HG02840 (cell line): ENCODE data around the gene SLC35F6.
"Not testable (repeated sequence)": the region's sequence is repeated elsewhere in the genome, so short reads cannot be mapped to it uniquely, and the experiment has no call there.

Experiments used
- ATAC-seq: cut with Tn5 transposase; IDR thresholded peaks from one replicate; pipeline ENCODE4 v1.9.1; 2021; ENCODE audit warnings: mild to moderate bottlenecking, moderate library complexity, moderate number of reproducible peaks; ENCODE audit not compliant: unreplicated experiment, low FRiP score

Gene SLC35F6

DNA sequence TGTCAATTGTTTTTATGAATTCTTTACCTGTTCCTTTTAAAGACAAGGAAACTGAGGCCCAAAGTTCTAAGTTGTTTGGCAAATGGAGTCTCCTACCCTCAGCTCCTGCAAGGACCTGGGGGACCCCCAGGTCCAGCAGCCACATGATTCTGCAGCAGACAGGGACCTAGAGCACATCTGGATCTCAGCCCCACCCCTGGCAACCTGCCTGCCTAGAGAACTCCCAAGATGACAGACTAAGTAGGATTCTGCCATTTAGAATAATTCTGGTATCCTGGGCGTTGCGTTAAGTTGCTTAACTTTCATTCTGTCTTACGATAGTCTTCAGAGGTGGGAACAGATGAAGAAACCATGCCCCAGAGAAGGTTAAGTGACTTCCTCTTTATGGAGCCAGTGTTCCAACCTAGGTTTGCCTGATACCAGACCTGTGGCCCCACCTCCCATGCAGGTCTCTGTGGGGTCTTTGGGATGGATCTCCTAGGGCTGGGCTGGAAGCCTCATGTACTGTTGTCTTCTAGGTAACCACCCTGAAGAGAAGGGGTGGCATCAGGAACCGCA lies 16.2 kb downstream of the SLC35F6 start:
- ATAC-seq: no peak

DNA sequence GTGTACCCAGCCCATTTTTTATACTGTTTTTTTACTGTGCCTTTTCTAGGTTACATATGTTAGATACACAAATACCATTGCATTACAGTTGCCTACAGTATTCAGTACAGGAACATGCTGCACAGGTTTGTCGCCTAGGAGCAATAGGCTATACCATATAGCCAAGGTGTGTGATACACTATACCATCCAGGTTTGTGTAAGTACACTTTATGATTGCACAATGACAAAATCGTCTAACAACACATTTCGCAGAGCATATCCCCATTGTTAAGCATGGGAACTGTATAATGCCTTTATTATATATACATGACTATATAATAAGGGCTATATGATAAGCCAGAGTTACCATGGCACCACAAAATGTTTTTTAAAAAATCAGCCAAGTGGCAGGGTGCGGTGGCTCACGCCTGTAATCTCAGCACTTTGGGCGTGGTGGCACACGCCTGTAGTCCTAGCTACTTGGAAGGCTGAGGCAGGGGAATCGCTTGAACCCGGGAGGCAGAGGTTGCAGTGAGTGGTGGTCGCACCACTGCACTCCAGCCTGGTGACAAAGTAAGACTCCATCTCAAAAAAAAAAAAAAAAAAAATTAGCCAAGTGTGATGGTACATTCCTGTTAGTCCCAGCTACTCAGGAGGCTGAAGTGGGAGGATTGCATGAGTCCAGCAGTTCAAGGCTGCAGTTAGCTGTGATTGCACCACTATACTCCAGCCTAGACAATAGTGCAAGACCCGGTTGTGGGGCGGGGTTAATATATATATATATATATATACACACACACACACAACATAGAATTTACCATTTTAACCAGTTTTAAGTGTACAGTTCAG lies 19.0 kb downstream of the SLC35F6 start:
- no peak for ATAC-seq

DNA sequence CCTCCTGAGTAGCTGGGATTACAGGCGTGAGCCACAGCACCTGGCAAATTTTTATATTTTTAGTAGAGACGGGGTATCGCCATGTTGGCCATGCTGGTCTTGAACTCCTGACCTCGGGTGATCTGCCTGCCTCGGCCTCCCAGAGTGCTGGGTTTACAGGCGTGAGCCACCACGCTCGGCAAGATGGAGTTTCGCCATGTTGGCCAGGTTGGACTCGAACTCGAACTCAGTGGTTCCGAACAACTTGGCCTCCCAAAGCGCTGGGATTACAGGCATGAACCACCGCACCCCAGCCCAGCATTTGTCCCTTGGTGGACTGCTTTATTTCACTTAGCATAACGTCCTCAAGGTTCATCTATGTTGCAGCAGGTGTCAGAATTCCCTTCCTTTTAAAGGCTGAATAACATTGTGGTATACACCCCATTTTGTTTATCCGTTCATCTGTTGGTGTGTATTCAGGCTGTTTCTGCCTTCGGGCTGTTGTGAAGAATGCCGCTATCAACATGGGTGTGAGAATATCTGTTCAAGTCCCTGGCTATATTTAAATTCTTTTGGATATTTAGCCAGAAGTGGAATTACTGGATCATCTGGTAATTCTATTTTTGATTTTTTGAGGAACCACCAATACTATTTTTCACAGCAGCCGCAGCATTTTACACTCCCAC lies 20.6 kb downstream of the SLC35F6 start:
- ATAC-seq: no peak

DNA sequence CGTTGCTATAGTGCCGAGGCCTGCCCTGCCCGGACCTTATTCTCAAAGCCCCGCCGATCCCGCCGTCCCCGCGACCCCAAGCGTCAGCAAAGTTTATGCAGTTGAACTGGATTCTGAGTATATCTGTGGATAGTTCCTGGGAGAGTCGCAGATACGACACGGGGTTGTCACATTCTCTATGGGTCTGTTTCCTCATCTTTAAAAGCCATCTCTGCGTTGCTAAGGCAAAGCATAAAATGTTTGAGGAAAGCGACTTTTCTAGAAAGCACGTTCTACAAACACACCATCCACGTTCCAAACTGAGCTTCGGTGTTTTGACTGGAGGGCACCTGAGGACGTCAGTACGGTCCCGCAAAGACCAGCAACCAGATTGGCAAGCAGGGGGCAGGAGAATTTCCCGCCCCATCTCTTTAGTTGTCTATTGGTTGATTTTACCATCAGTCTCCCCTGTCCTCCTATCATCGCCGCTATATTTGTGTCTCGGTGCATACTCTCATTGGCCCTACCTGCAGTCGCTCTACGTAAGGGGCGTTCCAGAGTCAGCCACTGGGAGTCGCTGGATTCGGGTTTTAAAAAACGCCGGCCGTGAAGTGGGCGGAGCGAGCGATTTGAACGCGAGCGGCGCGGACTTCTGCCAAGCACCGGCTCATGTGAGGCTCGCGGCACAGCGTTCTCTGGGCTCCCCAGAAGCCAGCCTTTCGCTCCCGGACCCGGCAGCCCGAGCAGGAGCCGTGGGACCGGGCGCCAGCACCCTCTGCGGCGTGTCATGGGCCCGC lies 21.5 kb downstream of the SLC35F6 start, which contains the start of gene CENPA:
Gene CENPA, plus strand, starts transcription at position 626 of the 776 bp plus-strand sequence. Its CDS starts 141 bp downstream, at position 767.
- peak; percentile 98 for ATAC-seq

DNA sequence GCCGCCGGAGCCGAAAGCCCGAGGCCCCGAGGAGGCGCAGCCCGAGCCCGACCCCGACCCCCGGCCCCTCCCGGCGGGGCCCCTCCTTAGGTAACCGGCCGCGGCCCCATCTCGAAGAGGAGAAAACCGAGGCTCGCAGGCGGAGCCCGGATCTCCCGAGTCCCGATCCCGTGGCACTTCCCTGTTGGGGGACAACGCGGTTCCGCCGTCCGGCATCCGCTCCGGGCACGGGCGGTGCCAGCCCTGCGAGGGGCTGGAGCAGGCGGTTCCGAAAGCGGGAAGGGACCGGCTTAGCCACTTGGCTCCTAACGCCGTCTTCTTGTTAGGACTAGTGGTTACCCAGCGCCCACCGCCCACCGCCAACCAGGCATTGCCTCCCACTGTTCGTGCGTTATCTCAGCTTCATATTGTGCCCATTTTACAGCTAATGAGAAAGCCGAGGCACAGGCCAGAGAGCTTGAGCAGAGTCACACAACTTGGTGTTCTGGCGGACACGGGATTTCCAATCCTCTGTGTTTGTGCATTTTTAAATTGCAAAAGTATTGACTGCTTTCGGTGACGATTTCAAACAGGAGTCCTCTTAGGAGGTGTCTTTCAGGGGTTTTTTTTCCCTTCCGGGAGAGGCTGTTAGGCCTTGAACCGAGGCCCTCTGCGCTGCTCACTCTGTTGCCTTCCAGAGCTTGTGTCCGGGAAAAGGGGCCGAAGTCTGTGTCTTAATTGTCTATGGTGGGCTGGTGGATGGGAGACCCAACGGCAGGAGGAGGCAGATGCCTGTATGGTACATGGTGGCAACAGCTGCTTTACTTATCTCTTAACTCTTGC lies 22.3 kb downstream of the SLC35F6 start:
- ATAC-seq: peak; percentile 27

DNA sequence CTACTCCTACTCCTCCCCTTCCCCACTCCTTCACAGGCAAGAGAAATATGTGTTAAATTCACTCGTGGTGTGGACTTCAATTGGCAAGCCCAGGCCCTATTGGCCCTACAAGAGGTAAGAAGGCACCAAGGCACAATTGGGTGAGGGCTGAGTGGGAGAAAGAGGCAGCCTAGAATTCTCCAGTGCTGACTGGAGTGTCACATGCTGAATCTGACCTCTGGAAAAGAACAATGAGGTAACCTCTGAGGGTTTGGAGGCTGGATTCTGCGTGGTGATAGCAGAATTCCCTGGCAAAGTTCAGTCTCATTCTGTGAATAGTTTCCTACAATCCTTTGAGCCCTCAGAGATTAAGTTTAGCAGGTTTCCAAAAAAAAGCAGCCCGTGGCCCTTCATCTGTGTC lies 28.6 kb downstream of the SLC35F6 start:
- no peak for ATAC-seq

DNA sequence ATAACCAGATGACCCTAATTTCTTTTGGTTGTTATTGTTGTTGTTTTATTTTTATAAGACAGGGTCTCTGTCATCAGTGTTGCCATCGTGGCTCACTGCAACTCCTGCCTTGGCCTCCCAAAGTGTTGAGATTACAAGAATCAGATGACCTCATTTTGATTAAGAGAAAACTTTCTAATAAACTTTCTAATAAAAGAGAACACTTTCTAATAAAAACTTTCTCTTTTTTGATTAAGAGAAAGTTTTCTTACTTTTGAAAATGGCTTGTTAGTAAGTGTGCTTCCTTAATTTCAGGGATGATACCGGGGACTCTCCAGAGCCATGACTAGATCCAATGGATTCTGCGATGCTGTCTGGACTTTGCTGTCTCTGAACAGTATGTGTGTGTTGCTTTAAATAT lies 29.4 kb downstream of the SLC35F6 start:
- no peak for ATAC-seq

DNA sequence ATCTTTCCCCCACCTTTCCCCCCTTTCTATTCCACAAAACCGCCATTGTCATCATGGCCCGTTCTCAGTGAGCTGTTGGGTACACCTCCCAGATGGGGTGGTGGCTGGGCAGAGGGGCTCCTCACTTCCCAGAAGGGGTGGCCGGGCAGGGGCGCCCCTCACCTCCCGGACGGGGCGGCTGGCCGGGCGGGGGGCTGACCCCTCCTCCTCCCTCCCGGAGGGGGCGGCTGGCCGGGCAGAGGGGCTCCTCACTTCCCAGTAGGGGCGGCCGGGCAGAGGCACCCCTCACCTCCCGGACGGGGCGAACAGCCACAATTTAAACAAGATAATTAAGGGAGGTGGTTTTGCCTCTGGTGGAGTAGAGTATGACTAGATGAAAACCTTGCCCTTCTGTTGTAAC lies 31.1 kb downstream of the SLC35F6 start:
- not testable (repeated sequence) for ATAC-seq

DNA sequence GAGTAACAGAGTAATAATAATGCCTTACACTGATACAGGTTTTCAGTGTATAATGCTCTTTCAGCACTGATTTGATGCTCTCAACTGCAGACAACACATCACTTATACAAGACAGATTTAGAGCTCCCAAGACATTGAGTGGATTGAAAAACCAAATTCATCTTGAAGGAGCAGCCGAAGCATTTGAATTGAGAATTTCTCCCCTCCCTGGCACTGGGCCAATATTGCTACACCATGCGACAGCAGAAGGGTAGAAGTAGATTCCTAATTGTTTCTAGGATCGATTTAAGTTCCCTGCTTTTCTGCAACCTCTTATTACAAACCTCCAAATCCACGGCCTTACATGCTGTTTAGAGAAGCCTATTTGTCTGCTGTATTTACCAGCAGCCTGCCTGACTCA lies 37.2 kb downstream of the SLC35F6 start:
- no peak for ATAC-seq

DNA sequence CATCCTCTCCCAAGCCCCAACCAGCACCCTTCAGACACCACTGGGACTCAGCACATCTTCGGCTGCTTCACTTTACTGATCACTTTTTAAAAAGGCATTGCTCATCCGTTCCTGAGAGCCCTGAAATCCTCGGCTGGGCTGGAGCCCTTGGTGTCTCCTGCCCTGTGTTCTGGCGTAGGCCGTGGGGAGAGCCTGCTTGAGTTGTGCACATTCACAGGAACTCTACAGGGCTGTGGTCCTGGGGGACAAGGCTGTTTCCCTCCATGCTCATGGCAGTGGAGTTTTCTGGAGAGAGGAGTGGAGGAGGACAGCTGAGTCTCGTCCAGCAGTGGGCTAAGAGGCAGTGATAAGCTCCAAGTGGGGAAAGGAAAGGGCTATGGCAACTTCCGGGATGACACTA lies 37.7 kb downstream of the SLC35F6 start:
- ATAC-seq: no peak

DNA sequence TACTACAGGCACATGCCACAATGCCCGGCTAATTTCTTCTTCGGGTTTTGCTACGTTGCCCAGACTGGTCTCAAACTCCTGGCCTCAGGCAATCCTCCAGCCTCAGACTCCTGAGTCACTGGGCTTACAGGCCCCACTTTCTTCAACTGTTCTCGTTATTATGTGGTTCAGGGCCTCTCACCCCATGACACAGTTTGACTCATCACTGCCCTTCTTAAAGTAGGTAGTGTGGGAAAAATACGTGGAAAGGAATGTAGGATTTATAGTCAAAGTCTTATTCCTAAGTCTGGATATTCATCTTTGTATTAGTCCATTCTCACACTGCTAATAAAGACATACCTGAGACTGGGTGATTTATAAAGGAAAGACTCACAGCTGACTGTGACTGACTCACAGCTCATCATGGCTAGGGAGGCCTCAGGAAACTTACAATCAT lies 41.2 kb downstream of the SLC35F6 start:
- ATAC-seq: no peak

DNA sequence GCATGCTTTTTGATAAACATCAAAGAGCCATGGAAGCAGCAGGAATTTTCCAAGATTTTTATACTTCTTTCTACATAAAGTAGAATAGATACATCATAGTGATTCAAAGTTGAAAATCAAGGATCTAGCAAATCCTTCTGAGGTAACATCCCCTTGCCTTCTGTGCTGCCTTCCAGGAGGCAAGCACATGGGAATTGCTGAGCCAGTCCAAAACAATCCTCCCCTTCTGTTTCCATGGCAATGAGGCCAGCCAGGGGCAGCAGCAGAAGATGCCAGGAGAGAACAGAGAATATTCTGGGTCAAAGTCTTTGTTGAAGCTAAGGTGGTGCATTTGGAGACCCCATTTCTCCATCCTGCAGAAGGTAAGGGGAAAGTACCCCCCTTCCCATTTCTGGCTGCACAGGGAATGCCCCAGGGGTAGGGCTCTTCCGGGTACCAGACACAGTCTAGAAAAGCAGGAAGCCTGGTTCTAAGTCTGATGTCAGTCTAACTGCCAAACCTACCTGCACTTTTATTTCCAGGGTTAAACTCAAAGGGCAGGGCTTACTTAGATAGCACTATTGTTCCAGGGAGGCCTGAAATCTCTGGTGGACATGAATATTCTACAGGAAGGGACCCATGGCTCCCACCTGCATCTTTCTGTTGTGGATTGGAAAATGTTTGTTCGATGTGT lies 43.8 kb downstream of the SLC35F6 start:
- no peak for ATAC-seq

DNA sequence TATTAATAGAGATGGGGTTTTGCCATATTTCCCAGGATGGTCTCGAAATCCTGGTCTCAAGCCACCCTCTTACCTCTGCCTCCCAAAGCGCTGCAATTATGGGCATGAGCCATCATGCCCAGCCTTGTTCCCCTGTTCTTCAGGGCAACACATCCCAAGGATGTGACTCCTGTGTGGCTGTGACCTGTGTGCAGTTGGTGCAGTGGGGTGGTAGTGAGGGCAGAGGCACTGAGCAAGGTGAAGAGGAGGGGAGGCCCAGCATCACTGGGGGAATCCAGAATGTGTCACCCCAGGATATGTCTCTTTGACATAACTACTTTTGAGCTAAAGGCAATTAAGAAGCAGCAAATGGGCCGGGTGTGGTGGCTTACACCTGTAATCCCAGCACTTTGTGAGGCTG lies 45.1 kb downstream of the SLC35F6 start:
- ATAC-seq: no peak

DNA sequence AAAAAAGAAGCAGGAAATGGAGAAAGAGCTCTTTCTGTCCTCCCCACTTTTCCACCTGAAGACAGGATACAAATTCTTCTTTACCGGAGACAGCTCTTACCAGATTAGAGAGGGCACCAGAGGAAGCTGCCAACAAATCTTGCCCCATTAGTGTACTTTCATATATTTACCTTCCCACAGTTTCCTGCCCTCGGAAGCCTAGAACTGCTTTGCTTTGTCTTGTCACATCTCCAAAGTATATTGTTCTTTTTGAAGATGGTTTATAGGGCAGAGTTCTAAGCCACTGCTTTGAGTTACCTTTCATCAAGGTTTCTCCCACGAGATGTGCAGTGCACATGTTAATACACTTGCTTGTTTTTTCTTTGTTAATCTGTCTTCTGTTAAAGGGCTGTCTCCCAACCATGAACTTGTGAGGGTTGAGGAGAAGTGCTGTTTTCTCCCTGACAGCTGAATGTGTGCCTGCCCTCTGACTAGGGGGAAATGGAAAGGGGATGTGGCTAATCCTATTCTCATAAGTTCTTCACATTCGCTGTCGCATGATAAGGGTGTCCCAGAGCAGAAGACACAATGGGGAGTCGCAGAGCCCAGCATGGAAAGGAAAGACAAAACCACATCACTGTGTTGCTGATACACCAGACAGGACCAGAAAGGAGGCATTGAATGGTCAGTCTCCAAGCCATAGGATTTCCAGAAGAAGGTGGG lies 45.9 kb downstream of the SLC35F6 start:
- ATAC-seq: no peak

DNA sequence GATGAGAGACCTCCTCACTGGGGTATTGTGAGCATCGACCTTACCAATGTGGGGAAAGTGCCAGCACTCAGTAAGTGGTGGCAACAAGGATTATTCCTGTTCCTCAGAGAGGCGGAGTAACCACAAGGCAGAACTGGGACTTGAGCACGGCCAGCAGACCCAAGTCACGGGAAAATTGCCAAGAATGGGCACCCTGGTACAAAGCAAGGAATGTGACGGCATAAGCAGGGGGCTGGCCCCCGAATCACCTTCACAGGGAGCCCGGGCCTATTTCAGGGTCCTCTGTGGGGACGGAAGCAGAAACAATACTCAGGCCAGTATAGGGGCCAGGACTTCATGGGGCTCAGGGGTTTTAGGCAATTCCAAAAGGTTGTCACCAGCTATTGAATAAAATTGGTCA lies 47.2 kb downstream of the SLC35F6 start:
- ATAC-seq: no peak

DNA sequence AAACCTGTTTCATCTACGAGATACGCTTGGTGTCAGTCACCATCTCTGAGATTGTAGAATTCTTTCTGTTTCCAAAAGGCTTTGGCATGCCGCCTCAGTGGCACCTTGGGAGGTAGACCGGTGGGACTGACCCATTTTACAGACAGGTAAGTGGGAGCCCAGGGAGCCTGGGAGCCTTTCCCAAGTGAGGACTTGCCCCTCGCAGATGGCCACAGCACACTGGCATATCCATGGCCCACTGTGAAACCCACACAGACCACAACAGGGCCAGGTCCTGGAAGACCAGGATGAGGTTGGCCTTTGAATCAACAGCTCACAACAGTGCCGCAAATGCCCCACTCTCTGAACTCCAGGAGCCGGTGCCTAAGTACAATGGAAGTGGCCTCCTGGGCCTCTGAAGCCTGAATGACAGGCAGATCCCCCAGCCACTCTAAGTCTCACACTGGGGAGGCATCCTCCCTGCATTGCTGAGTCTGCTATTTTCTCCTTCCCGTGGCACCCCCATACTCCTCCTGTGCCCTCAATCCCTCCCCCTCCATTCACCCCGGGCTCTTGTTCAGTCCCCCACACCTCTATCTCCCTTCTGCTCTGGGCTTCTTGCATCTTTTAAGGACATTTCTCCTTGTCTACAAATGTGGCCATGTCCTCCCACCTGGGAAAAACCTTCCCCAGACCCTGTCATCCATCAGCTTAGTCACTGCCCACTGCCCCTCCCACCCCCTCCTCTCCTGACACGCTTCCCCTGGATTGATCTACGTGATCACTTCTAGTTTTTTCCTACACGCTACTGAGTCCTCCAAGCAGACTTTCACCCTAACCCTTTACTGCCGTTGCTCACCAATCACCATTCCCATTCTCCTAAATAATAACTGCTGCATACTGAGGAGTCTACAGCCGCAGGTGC lies 48.0 kb downstream of the SLC35F6 start:
- ATAC-seq: no peak

DNA sequence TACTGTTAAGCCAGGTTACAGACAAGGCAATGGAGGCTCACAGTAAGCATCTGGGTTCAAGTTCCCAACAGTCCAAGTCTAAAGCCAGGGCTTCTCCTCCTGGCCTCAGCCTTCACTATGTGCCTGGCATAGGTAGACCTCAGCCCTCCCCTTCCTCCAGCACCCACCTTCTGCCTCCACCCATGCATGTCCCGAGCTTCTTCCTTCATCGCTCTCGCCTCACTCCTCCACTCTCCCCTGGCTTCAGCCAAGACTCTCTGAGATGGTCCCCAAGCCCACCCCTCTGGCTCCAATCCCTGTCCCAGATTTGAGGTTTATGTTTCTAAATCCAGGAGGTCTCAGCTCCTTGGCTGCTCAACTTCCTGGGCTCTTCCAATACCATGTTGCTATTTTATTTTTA lies 48.6 kb downstream of the SLC35F6 start:
- ATAC-seq: no peak
